A673 (cell line): ENCODE results near the gene ENTPD3.

Experiments
- EZH2 ChIP-seq: fragments of 200-600 bp; sonication (generic); IDR thresholded peaks from 2 replicates; pipeline ENCODE4 v1.6.1; 2017; ENCODE audit warnings: borderline replicate concordance, low read depth, mild to moderate bottlenecking, mixed read lengths, antibody characterized with exemption, low read length; ENCODE audit not compliant: poor library complexity, severe bottlenecking
- TF ChIP-seq, protein P1 (sequence below): fragments of 300-800, 200-600 bp; sonication (generic); conservative IDR thresholded peaks from 2 replicates; pipeline ENCODE4 v1.5.1; 2017; ENCODE audit warnings: low read depth, mild to moderate bottlenecking, antibody characterized with exemption, low read length, moderate library complexity, mixed read lengths

DNA sequence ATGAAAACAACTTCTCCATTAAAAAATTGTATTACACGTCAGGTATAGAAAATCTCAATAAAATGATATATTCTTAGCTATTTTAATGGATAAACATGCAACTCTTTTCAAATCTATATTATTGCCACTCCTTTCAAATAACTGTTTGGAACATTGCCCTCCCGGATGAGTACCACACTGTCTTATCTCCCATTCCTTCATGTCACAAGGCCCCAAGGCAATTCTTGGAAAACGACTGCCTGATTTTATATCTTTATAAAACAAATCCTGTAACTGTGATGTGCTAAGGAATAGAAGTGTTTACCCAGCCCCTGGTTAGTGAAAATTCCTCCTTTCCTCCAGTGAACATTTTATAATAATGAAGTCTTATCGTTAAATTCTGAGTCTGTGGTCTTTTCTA lies 83.7 kb downstream of the ENTPD3 start:
- no peak for TF ChIP-seq EZH2
- TF ChIP-seq, protein P1, sequence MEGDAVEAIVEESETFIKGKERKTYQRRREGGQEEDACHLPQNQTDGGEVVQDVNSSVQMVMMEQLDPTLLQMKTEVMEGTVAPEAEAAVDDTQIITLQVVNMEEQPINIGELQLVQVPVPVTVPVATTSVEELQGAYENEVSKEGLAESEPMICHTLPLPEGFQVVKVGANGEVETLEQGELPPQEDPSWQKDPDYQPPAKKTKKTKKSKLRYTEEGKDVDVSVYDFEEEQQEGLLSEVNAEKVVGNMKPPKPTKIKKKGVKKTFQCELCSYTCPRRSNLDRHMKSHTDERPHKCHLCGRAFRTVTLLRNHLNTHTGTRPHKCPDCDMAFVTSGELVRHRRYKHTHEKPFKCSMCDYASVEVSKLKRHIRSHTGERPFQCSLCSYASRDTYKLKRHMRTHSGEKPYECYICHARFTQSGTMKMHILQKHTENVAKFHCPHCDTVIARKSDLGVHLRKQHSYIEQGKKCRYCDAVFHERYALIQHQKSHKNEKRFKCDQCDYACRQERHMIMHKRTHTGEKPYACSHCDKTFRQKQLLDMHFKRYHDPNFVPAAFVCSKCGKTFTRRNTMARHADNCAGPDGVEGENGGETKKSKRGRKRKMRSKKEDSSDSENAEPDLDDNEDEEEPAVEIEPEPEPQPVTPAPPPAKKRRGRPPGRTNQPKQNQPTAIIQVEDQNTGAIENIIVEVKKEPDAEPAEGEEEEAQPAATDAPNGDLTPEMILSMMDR = no peak
